SHP77 (cell line): Measurements from ENCODE around the gene GAK.

Experiments
- DNase-seq, 2 experiments: peaks; one replicate each; lab custom pipeline; 2025; lab: John Stamatoyannopoulos, UW

GAK gene

GRCh38 chr4:964346-965025, 32.4 kb upstream of the GAK start:
- DNase-seq, result no peak

- DNase-seq, result no peak
These were observed 31.4 kb upstream of the GAK start for GRCh38 chr4:963276-964225.

DNA sequence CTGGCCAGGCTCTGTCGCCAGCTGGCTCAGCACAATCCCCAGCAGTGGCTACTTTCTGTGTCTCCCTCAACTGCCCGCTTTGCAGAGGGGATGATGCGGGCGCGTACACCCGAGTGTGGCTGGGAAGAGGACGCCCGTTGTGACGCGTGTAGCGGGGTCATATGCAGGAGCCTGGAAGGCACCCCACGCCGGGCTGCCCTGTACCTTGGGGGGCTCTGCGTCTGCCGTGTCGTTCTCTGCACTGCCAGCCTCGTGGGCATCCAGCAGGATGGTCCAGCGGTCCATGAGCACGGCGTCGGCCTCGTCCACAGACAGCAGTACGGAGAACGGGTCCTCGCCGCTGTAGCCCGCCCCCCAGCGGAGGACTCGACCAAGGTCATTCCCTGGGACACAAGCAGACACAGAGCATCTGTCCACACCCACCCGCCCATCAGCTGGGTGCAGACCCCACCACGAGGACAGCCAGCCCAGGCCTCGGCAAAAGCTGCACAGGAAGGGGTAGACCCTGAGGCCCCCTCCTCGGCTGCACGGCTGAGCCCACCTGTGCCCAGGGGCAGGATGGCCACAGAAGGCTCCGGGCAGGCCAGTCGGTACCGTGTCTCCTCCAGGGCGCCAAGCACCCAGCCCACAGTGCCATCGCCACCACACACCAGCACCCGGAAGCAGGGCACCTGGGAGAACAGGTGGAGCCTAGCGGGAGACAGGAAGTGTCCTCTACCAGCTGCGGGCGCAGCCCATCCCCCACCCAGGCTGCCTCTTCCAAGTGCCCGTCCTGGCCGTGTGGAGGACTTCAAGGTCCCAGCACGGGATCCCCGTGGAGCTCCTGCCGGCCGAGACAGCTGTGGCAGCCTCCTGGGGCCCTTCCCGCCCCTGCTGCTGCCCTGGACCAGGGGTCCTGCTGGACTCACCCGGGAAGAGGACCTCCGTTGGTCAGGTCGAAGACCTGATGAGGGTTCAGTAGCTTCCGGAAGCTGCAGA, 30.4 kb upstream of the GAK start:
- peak; percentile 36 to 42 for DNase-seq

- no peak for DNase-seq
These were observed 29.5 kb upstream of the GAK start for GRCh38 chr4:961351-962230.

DNA sequence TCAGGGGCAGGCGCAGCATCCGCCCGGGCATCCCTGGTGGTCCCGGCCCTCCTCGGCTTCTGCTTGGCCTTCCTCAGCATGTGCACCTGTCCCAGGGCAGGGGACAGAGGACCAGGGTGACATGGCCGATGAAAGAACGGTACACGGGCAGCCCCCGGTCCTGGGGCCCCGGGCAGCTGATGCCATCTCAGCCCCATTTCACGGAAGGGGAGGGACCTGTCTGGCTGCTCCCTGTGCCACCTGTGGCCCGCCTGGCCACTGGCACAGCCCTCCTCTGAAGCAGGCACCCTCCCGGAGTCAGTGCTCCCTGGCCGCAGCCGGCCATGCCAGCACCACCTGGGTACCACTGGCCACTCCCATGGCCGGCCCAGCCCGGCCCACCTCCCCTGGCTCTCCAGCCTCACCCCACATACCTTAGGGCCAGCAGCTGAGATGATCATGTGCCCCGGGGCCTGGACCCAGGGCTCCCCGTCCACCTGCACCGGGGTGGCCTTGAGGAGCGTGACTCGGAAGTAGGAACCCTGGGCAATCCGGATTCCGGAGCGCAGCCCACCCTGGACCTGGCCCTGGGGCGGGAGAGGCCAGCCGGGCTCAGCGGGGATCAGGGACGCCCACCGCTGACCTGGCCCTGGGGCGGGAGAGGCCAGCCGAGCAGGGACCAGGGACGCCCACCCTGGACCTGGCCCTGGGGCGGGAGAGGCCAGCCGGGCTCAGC, 28.7 kb upstream of the GAK start:
- no peak for DNase-seq

DNA sequence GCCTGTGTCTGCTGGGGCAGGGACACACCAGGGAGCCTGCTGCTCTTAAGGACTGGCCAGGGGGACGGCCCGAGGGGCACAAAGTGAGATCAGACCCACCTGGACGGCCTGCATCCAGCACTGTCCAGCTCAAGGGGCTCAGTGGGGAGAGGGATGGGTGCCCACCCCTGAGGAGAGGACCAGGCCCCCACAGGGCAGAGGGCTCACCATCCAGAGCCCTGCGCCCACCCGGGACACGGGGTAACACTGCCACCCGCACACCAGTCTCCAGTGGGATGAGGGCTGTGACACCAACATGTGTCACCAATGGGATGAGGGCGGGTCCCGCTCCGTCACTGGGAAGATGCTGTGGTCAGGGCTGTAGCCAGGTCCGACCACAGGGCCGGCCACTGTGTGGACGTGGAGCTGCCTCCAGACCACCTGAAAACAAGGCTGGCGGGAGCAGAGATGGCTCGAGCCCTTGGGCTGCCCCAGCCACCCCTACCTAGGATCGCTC, 28.1 kb upstream of the GAK start:
- DNase-seq, result no peak

DNA sequence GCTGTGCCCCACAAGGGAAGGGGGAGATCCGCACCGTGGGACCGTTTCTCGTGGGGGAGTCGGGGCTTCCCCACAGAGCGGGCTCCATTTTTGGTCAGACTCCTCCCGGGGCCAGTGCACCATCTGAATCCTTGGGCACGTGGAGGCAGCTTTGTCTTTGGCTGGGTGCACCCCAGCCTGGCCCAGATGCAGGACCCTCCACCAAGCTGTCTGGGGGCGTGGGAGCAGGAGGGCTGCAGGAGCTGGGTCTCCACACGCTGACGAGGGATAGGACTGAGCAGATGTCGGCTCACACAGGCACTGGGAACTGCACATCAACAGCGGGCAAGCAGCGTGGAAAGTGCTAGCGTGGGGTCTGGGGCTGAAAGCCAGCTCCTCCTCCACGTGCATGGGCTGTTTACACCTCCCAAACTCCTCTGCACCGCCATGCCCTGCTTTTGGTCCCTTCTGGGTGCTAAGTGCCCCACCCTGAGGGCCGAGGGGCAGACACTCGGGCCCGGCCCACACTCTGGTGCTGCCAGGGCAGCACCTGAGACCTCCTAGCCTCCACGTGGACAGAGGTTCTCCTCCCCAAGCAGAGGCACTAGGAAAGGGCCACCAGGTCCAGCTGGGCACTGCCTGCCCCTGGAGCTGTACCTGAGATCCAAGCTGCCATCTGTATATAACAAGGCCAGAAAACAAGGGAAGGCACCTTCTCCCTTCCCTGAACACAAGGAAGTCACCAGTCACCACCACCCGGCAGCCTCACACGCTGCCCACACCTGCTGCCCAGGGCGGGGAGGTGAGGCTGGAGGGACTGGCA, 27.4 kb upstream of the GAK start:
- DNase-seq, result no peak

- no peak for DNase-seq
These were observed 26.7 kb upstream of the GAK start for GRCh38 chr4:958696-959337.

DNA sequence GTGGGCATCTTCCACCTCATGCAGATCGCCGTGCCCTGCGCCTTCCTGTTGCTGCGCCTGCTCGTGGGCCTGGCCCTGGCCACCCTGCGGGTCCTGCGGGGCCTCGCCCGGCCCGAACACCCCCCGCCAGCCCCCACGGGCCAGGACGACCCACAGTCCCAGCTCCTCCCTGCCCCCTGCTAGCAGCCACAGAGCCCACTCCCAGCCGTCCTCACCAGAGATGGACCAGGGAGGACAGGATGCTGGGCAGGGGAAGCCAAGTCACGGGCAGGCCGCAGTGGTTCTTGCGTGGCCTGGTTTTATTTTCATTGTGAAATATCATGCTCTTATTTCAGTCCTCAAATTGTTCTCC, 26.2 kb upstream of the GAK start:
- DNase-seq, result no peak

DNA sequence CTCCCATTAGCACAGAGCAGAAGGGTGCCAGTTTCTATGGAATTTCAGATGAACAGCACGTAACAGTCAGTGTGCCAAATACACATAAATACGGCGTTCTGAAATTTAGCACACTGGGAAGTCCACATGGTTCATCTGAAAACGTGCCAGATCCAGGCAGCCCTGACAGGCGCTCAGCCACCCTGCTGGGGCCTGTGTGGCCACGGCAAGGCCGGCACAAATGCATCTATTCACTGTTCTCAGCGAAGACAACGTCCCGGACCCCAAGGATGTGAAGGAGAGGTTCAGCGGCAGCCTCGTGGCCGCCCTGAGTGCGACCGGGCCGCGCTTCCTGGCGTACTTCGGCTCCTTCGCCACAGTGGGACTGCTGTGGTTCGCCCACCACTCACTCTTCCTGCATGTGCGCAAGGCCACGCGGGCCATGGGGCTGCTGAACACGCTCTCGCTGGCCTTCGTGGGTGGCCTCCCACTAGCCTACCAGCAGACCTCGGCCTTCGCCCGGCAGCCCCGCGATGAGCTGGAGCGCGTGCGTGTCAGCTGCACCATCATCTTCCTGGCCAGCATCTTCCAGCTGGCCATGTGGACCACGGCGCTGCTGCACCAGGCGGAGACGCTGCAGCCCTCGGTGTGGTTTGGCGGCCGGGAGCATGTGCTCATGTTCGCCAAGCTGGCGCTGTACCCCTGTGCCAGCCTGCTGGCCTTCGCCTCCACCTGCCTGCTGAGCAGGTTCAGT, 25.6 kb upstream of the GAK start:
- no peak for DNase-seq

DNA sequence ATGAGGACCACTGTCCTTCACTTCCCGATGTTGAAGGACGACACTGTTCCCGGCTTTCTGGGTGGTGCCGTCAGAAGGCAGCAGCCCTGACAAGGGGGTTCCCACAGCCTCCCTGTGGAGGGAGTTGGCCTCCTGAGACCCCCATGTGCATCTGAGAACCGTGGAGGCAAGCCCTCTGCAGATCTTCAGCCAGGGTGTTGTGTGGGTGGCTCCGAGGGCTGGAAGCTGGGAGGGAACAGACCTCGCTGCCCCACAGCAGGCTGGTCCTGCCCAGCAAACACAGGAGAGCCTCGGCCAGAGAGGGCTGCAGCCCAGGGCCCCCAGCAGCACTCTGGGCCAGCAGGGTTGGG, 25.1 kb upstream of the GAK start:
- DNase-seq, result no peak

GRCh38 chr4:956531-957230, 24.6 kb upstream of the GAK start:
- DNase-seq, result no peak

DNA sequence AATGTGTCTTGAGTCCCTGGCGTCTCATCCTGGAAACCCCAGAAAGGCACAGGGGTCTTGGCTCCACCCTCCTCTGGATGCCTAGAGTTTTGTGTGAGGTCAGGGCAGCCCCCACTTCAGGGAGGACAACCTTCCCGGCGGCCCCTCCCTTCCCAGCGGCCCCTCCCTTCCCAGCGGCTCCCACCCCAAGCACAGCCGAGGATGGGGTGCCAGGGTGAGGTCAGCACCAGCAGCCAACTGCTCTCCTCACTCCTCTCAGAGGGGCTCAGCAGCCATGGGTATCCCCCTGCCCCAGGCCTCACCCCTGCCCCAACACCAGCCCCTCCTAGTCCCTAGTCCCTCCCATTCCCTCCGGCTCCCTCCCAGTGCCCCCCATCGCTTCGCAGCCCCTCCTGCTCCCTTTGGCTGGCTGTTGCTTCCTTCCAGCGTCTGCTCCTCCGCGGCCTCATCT, 23.8 kb upstream of the GAK start:
- no peak for DNase-seq

GRCh38 chr4:955161-955921, 23.2 kb upstream of the GAK start:
- DNase-seq, result no peak

DNA sequence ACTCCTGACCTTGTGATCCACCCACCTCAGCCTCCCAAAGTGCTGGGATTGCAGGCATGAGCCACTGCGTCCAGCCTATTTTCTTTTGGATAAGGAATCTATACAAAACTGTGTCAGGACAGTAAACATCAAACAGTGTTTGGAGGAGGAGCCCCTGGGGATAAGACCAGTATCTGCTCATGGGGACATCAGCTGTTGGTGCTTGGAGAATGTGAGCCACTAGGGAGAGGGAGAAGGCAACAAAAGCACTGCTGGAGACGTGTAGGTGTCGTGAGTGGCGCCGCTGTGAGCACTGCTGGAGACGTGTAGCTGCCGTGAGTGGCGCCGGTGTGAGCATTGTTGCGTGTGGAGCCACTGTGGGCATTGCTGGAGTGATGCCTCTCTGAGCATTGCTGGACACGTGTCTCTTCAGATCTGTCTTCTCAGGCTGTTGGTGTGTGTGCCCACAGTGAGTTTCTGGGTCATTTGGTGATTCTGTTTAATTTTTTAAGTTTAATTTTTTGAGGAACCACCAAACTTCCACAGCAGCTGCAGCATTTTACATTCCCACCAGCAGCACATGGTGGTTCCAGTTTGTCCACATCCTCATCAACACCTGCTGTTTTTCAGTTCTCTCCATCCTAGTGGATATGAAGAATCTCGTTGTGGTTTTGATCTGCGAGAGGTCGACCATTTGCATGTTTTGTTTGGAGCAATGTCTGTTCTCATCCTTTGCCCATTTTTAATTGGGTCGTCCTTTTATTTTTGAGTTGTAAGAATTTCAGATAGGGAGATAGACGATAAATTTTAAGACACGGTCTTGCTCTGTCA, 22.3 kb upstream of the GAK start:
- no peak for DNase-seq

DNA sequence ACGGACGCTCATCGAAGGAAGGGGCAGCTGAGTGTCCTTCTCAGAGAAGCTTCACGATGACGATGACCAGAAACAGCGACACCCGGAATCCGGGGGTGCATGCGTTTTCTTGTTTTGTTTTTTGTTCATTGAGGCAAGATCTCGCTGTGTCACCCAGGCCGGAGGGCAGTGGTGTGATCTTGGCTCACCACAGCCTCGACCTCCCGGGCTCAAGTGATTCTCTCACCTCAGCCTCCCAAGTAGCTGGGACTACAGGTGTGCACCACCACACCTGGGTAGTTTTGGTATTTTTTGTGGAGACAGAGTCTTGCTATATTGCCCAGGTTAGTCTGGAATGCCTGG, 21.4 kb upstream of the GAK start:
- DNase-seq, result no peak
